H1 (cell line): ENCODE results near the gene MESD. TPM values are rescaled to one million over a fixed set of nuclear protein-coding genes. Genes with fewer than 3 reads are reported as not detected.

Source experiments
- CTCF ChIA-PET: fragments of 300-600 bp; sonication (Branson Sonifier 250); formaldehyde crosslinking; loops from one replicate; lab custom pipeline; 2021; ENCODE audit not compliant: partially characterized antibody; lab: Charles Lee
- POLR2A ChIA-PET: fragments of 300-600 bp; sonication (Branson Sonifier 250); formaldehyde crosslinking; loops from one replicate; lab custom pipeline; 2021; ENCODE audit warnings: inconsistent platforms; ENCODE audit not compliant: partially characterized antibody; lab: Charles Lee
- DNase-seq, 2 experiments: peaks; one replicate each; pipeline versions ENCODE4 v3.0.0 to v3.0.0-alpha.2; 2010 to 2022; ENCODE audit warnings: low spot score in 2 of 2, low read depth in 1 of 2, mixed read lengths in 1 of 2
- FAIRE-seq: peaks from 2 replicates; lab custom pipeline; 2011; peaks lifted over from hg19 to GRCh38; lab: Jason Lieb, UNC
- H2AFZ ChIP-seq: 2 replicates; pipeline ENCODE4 v1.8.1; 2012; ENCODE audit warnings: low read length, inconsistent platforms
- H2AK5ac ChIP-seq: 2 replicates; pipeline ENCODE4 v1.6.1; 2013; ENCODE audit warnings: low read depth, low read length
- H2BK120ac ChIP-seq: replicated peaks from 2 replicates; pipeline ENCODE3; 2013; ENCODE audit warnings: low read depth, low read length, inconsistent platforms
- H2BK12ac ChIP-seq: 2 replicates; pipeline ENCODE4 v1.6.1; 2013; ENCODE audit warnings: low read depth, low read length
- H2BK15ac ChIP-seq: 2 replicates; pipeline ENCODE4 v1.6.1; 2013; ENCODE audit warnings: low read length
- H2BK20ac ChIP-seq: 2 replicates; pipeline ENCODE4 v1.6.1; 2013; ENCODE audit warnings: low read length
- H2BK5ac ChIP-seq: 2 replicates; pipeline ENCODE4 v1.6.1; 2013; ENCODE audit warnings: low read depth, low read length
- H3K14ac ChIP-seq: 2 replicates; pipeline ENCODE4 v1.6.1; 2013; ENCODE audit warnings: inconsistent platforms; ENCODE audit not compliant: insufficient read length
- H3K18ac ChIP-seq: 2 replicates; pipeline ENCODE4 v1.6.1; 2013; ENCODE audit warnings: low read length; ENCODE audit errors: extremely low read depth
- H3K23ac ChIP-seq: 2 replicates; pipeline ENCODE4 v1.6.1; 2013; ENCODE audit warnings: inconsistent platforms; ENCODE audit not compliant: insufficient read length
- H3K23me2 ChIP-seq: 2 replicates; pipeline ENCODE4 v1.6.1; 2013; ENCODE audit warnings: low read depth, low read length
- H3K27ac ChIP-seq: 2 replicates; pipeline ENCODE4 v1.6.1; 2011; ENCODE audit warnings: low read depth, low read length, inconsistent platforms
- H3K27me3 ChIP-seq, 4 experiments: replicated peaks in 1 of 4; 1 replicate in 1 of 4; 2 replicates in 3 of 4; pipeline versions ENCODE4 v1.6.1 to v1.8.1; 2011 to 2013; ENCODE audit warnings: low read length in 3 of 4, mild to moderate bottlenecking in 3 of 4, inconsistent platforms in 2 of 4, mixed read lengths in 2 of 4, moderate library complexity in 1 of 4; ENCODE audit not compliant: control insufficient read depth in 3 of 4, insufficient read depth in 3 of 4; ENCODE audit errors: extremely low read depth in 1 of 4
- H3K36me3 ChIP-seq, 4 experiments: 2 replicates each; pipeline versions ENCODE4 v1.6.1 to v1.8.1; 2011 to 2013; ENCODE audit warnings: mild to moderate bottlenecking in 4 of 4, low read length in 3 of 4, moderate library complexity in 2 of 4, control low read depth in 1 of 4, inconsistent platforms in 1 of 4; ENCODE audit not compliant: insufficient read depth in 4 of 4, control insufficient read depth in 2 of 4
- H3K4ac ChIP-seq: replicated peaks from 2 replicates; pipeline ENCODE3; 2013; ENCODE audit warnings: low read length, low read depth, mixed read lengths, inconsistent platforms; ENCODE audit not compliant: insufficient read length
- H3K4me1 ChIP-seq, 4 experiments: replicated peaks in 1 of 4; 1 replicate in 1 of 4; 2 replicates in 3 of 4; pipeline versions ENCODE4 v1.6.1 to v1.8.1; 2011 to 2013; ENCODE audit warnings: low read length in 3 of 4, inconsistent platforms in 2 of 4, mixed read lengths in 1 of 4; ENCODE audit not compliant: insufficient read depth in 4 of 4, control insufficient read depth in 3 of 4
- H3K4me2 ChIP-seq, 2 experiments: 2 replicates each; pipeline versions ENCODE4 v1.6.1 to v1.8.1; 2011 to 2013; ENCODE audit warnings: low read depth in 2 of 2, low read length in 2 of 2, control low read depth in 1 of 2, inconsistent platforms in 1 of 2, mild to moderate bottlenecking in 1 of 2; ENCODE audit not compliant: insufficient read depth in 1 of 2
- H3K4me3 ChIP-seq, 4 experiments: fragments of 200-600, 300-600 bp in 1 of 4; sonication (generic), shearing (Covaris generic), sonication (Bioruptor Twin) in 1 of 4; 2 replicates each; pipeline versions ENCODE4 v1.5.1 to v1.8.1; 2011 to 2016; ENCODE audit warnings: low read length in 4 of 4, low read depth in 3 of 4, control low read depth in 2 of 4, inconsistent platforms in 2 of 4, mild to moderate bottlenecking in 2 of 4, mixed read lengths in 1 of 4, moderate library complexity in 1 of 4; ENCODE audit not compliant: insufficient read depth in 2 of 4; ENCODE audit errors: extremely low read depth in 1 of 4
- H3K56ac ChIP-seq: replicated peaks from 2 replicates; pipeline ENCODE3; 2013; ENCODE audit warnings: low read depth, mild to moderate bottlenecking, mixed read lengths, low read length, inconsistent platforms; ENCODE audit not compliant: insufficient read length
- H3K79me1 ChIP-seq: 2 replicates; pipeline ENCODE4 v1.6.1; 2013; ENCODE audit warnings: low read depth, low read length, control low read depth
- H3K79me2 ChIP-seq, 2 experiments: 2 replicates each; pipeline versions ENCODE4 v1.6.1 to v1.8.1; 2012 to 2013; ENCODE audit warnings: low read length in 2 of 2, mild to moderate bottlenecking in 2 of 2, inconsistent platforms in 1 of 2; ENCODE audit not compliant: insufficient read depth in 2 of 2, control insufficient read depth in 1 of 2
- H3K9ac ChIP-seq, 4 experiments: replicated peaks in 1 of 4; 1 replicate in 1 of 4; 2 replicates in 3 of 4; pipeline versions ENCODE4 v1.6.1 to v1.8.1; 2011 to 2013; ENCODE audit warnings: low read depth in 3 of 4, low read length in 3 of 4, control low read depth in 2 of 4, mild to moderate bottlenecking in 2 of 4, moderate library complexity in 2 of 4, inconsistent platforms in 1 of 4; ENCODE audit errors: extremely low read depth in 1 of 4
- H3K9me3 ChIP-seq, 2 experiments: 2 replicates each; pipeline versions ENCODE4 v1.6.1 to v1.8.1; 2012 to 2013; ENCODE audit warnings: mild to moderate bottlenecking in 2 of 2, moderate library complexity in 2 of 2, control low read depth in 1 of 2, inconsistent platforms in 1 of 2, low read depth in 1 of 2, low read length in 1 of 2, mixed read lengths in 1 of 2; ENCODE audit not compliant: insufficient read depth in 2 of 2
- H4K20me1 ChIP-seq, 2 experiments: replicated peaks in 1 of 2; 2 replicates each; pipeline versions ENCODE3 to v1.8.1; 2011 to 2013; ENCODE audit warnings: inconsistent platforms in 2 of 2, low read length in 2 of 2, mild to moderate bottlenecking in 1 of 2; ENCODE audit not compliant: insufficient read depth in 2 of 2, control insufficient read depth in 1 of 2
- H4K5ac ChIP-seq: 2 replicates; pipeline ENCODE4 v1.6.1; 2013; ENCODE audit warnings: low read length, low read depth, mixed read lengths, inconsistent platforms; ENCODE audit not compliant: insufficient read length
- H4K8ac ChIP-seq: 2 replicates; pipeline ENCODE4 v1.8.0; 2013; ENCODE audit warnings: mild to moderate bottlenecking, moderate library complexity, low read length, inconsistent platforms; ENCODE audit not compliant: insufficient read depth; ENCODE audit errors: extremely low read depth
- H4K91ac ChIP-seq: replicated peaks from 2 replicates; pipeline ENCODE3; 2013; ENCODE audit warnings: low read length, mixed read lengths, inconsistent platforms; ENCODE audit not compliant: insufficient read length
- CBX5 ChIP-seq: fragments of 300-800, 300-1000 bp; sonication (generic); IDR thresholded peaks from 2 replicates; pipeline ENCODE4 v1.7.1; 2016; ENCODE audit warnings: antibody characterized with exemption, low read length, low read depth
- EGR1 ChIP-seq: IDR thresholded peaks from 2 replicates; pipeline ENCODE4 v1.6.1; 2011; ENCODE audit warnings: low read depth, low read length, borderline replicate concordance
- FOSL1 ChIP-seq: IDR thresholded peaks from 2 replicates; pipeline ENCODE4 v1.6.1; 2011; ENCODE audit warnings: mild to moderate bottlenecking, low read depth, low read length, moderate library complexity; ENCODE audit not compliant: insufficient read depth
- HDAC6 ChIP-seq: IDR thresholded peaks from one replicate; pipeline ENCODE4 v1.7.1; 2012; ENCODE audit warnings: low read depth, mild to moderate bottlenecking, inconsistent platforms, low read length, moderate library complexity
- NRF1 ChIP-seq: IDR thresholded peaks from 2 replicates; pipeline ENCODE4 v1.6.1; 2011; ENCODE audit warnings: mild to moderate bottlenecking, low read depth, low read length, improper control_type of control experiment
- POLR2A ChIP-seq, 2 experiments: IDR thresholded peaks; 1 replicate in 1 of 2; 2 replicates in 1 of 2; pipeline ENCODE4 v1.6.1; 2011; ENCODE audit warnings: low read depth in 2 of 2, low read length in 2 of 2, mild to moderate bottlenecking in 2 of 2; ENCODE audit errors: control extremely low read depth in 1 of 2
- RFX5 ChIP-seq: IDR thresholded peaks from 2 replicates; pipeline ENCODE4 v1.6.1; 2011; ENCODE audit warnings: low read depth, low read length, improper control_type of control experiment, borderline replicate concordance
- SRF ChIP-seq: IDR thresholded peaks from 2 replicates; pipeline ENCODE4 v1.6.1; 2011; ENCODE audit warnings: mild to moderate bottlenecking, low read depth, low read length, moderate library complexity
- SUZ12 ChIP-seq: fragments of 200-600 bp; sonication (generic); IDR thresholded peaks from 2 replicates; pipeline ENCODE4 v1.6.1; 2012; ENCODE audit warnings: mild to moderate bottlenecking, inconsistent platforms, low read length, moderate library complexity, mixed read lengths
- TAF7 ChIP-seq: optimal IDR thresholded peaks from 2 replicates; pipeline ENCODE3; 2011; ENCODE audit warnings: low read depth, mild to moderate bottlenecking, inconsistent platforms, low read length, moderate library complexity, borderline replicate concordance
- WGBS, 2 experiments: shearing (Covaris generic) in 1 of 2; methylation state at CpG; one replicate each; pipeline versions ENCODE4 v1.1.6 to v1.1.7; 2013 to 2015; ENCODE audit warnings: low lambda C conversion rate in 2 of 2, mixed read lengths in 2 of 2, inconsistent platforms in 1 of 2, low coverage in 1 of 2, missing lambda C conversion rate in 1 of 2; ENCODE audit not compliant: insufficient replicate concordance in 2 of 2, insufficient coverage in 1 of 2, insufficient read length in 1 of 2; ENCODE audit errors: extremely low coverage in 1 of 2, missing lambda C conversion rate in 1 of 2; 5-methylcytosine and 5-hydroxymethylcytosine counted together
- polyA plus RNA-seq, 7 experiments: library from polyadenylated mRNA; depleted of rRNA in 3 of 7; stranded (reverse) in 5 of 7; unstranded in 2 of 7; fragments of >200 nt in 5 of 7; fragments of 200-250 nt in 2 of 7; gene quantifications; 1 replicate in 5 of 7; 2 replicates in 1 of 7; 4 replicates in 1 of 7; pipeline versions ENCODE4 v1.2.1 to v1.2.3, GENCODE V29; 2011 to 2013; ENCODE audit warnings: missing spikeins in 2 of 7, mixed read lengths in 2 of 7
- total RNA-seq: library from RNA; stranded (reverse); fragmentation: NEBNext Ultra II Directional; extraction: Animal tissue kit (Norgen Biotek cat#: 25700); gene quantifications from 2 replicates; pipeline ENCODE4 v1.2.1, GENCODE V29; 2021
- TF ChIP-seq, protein P1 (sequence below): IDR thresholded peaks from 2 replicates; pipeline ENCODE4 v1.6.1; 2011; ENCODE audit warnings: low read depth, mild to moderate bottlenecking, low read length; ENCODE audit not compliant: insufficient read depth

MESD gene
- total and polyA plus RNA-seq, 2 of the 8 experiments (the other 6 are each of a cell fraction or from before 2014, with no cell fraction given): 11.0 to 28.3 TPM

DNA sequence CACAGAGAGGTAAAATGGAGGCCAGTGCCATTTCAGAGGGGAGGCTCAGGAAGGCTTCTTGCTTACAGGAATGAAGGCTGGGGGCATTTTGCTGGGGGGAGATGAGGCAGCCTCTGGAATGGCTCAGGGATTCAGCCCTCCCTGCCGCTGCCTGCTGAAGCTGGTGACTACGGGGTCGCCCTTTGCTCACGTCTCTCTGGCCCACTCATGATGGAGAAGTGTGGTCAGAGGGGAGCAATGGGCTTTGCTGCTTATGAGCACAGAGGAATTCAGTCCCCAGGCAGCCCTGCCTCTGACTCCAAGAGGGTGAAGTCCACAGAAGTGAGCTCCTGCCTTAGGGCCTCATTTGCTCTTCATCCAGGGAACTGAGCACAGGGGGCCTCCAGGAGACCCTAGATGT, 39.9 kb downstream of the MESD start:
- H4K8ac ChIP-seq: no peak overlapping the region
- H2BK20ac ChIP-seq: no peak overlapping the region
- POLR2A ChIA-PET: interaction anchor here (1.0 to 1.4 kb wide), 3 partner anchors 9 to 18 kb away, joined by 3 to 4 read pairs (median 4); no protein-coding TSS in a partner anchor
- H3K4ac ChIP-seq: no peak overlapping the region
- H2AK5ac ChIP-seq: no peak overlapping the region
- no peak overlapping the region for H3K4me2 ChIP-seq
- H3K9ac ChIP-seq: no peak overlapping the region
- H2BK120ac ChIP-seq: no peak overlapping the region
- no peaks in the 10 kb centered on the region for H4K20me1 ChIP-seq
- no peak overlapping the region for H2BK5ac ChIP-seq
- no peak overlapping the region for H3K4me3 ChIP-seq
- H4K91ac ChIP-seq: no peak overlapping the region
- no peak overlapping the region for H3K56ac ChIP-seq
- H3K4me1 ChIP-seq: peaks cover 0 to 12% (median 6%) of the 10 kb centered on the region in 4 experiments; a peak in 5 of 7 replicates
- peaks cover 6 to 27% (median 10%) of the 10 kb centered on the region in 4 experiments; a peak in 4 of 8 replicates for H3K36me3 ChIP-seq
- DNase-seq (no peak), FAIRE-seq (no peak)
- no peaks in the 10 kb centered on the region for H3K27me3 ChIP-seq
- no peaks in the 10 kb centered on the region for H3K79me2 ChIP-seq
- H3K79me1 ChIP-seq: peaks cover 7% of the 10 kb centered on the region
- no peak overlapping the region for H2BK12ac ChIP-seq
- H3K9me3 ChIP-seq: no peaks in the 10 kb centered on the region
- CTCF ChIA-PET: interaction anchor here (0.8 to 2.0 kb wide), 9 partner anchors 9 to 171 kb away, joined by 3 to 10 read pairs (median 3); partner anchors contain the start of gene CEMIP
- TF ChIP-seq EGR1 (no peak), POLR2A (IDR thresholded peaks at IDR 0.05; ENCODE audit: control extremely low read depth in 1 of 2, low read depth in 2 of 2, low read length in 2 of 2) (no peak), SUZ12 (no peak), TAF7 (no peak), SRF (no peak), FOSL1 (no peak), NRF1 (no peak), CBX5 (no peak), RFX5 (no peak), HDAC6 (no peak)
- TF ChIP-seq, protein P1, sequence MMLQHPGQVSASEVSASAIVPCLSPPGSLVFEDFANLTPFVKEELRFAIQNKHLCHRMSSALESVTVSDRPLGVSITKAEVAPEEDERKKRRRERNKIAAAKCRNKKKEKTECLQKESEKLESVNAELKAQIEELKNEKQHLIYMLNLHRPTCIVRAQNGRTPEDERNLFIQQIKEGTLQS: no peak
- TF ChIP-seq, all 59 proteins: peak for 0
- Histone ChIP-seq H2BK15ac (no peak overlapping the region), H4K5ac (no peak overlapping the region), H3K27ac (no peak overlapping the region), H2AFZ (no peak overlapping the region), H3K14ac (no peak overlapping the region), H3K18ac (no peak overlapping the region), H3K23ac (no peak overlapping the region), H3K23me2 (no peaks in the 10 kb centered on the region)
- WGBS, 2 experiments: 94% methylated on average over 4 of the region's 4 CpGs; no CpG with 5 or more reads in 1 of the 2 experiments
